WTC11 (cell line): Measurements from ENCODE around the gene BEGAIN. TPM values are rescaled to one million over a fixed set of nuclear protein-coding genes. Genes with fewer than 3 reads are reported as not detected.

Experiments
- ATAC-seq: fragments of 200-7000 bp; cut with Tn5 transposase; 2 replicates; pipeline ENCODE4 v1.10.0; 2021; ENCODE audit warnings: mild to moderate bottlenecking, moderate library complexity
- CTCF ChIA-PET: fragments of 300-600 bp; sonication (Branson Sonifier 250); formaldehyde crosslinking; loops from one replicate; lab custom pipeline; 2021; ENCODE audit warnings: antibody characterized with exemption; lab: Charles Lee
- POLR2A ChIA-PET: fragments of 350-600 bp; sonication (Branson Sonifier 250); formaldehyde crosslinking; loops from one replicate; lab custom pipeline; 2021; ENCODE audit warnings: antibody characterized with exemption; lab: Charles Lee
- DNase-seq: peaks from one replicate; pipeline ENCODE4 v3.0.0; 2021; ENCODE audit warnings: low spot score
- H3K27ac Mint-ChIP-seq: 2 replicates; pipeline ENCODE4 v1.8.0; 2021; ENCODE audit warnings: mixed read lengths
- H3K27me3 Mint-ChIP-seq: 2 replicates; pipeline ENCODE4 v1.8.0; 2021; ENCODE audit warnings: low read depth, mild to moderate bottlenecking, moderate library complexity, mixed read lengths
- H3K36me3 Mint-ChIP-seq: 2 replicates; pipeline ENCODE4 v1.8.0; 2021; ENCODE audit warnings: mixed read lengths
- H3K4me1 Mint-ChIP-seq: 2 replicates; pipeline ENCODE4 v1.8.0; 2022; ENCODE audit warnings: mixed read lengths
- H3K4me3 Mint-ChIP-seq: 2 replicates; pipeline ENCODE4 v1.8.0; 2021; ENCODE audit warnings: mild to moderate bottlenecking, moderate library complexity, mixed read lengths
- H3K9me3 Mint-ChIP-seq: 2 replicates; pipeline ENCODE4 v1.8.0; 2021; ENCODE audit warnings: mixed read lengths
- E2F4 ChIP-seq: sonication (generic); formaldehyde crosslinking; IDR thresholded peaks from 2 replicates; pipeline ENCODE4 v1.8.1; 2022; ENCODE audit warnings: low read depth, mild to moderate bottlenecking, moderate library complexity, missing genetic modification reagents, borderline replicate concordance
- E2F5 ChIP-seq: sonication (generic); formaldehyde crosslinking; IDR thresholded peaks from 2 replicates; pipeline ENCODE4 v1.8.1; 2022; ENCODE audit warnings: mild to moderate bottlenecking, moderate library complexity, missing genetic modification reagents
- ERG ChIP-seq: fragments of 250-450 bp; sonication (Bioruptor Pico); IDR thresholded peaks from 2 replicates; pipeline ENCODE4 v1.8.0; 2021; ENCODE audit warnings: mild to moderate bottlenecking
- FOXK1 ChIP-seq: sonication (generic); formaldehyde crosslinking; IDR thresholded peaks from 2 replicates; pipeline ENCODE4 v1.8.0; 2022; ENCODE audit warnings: mild to moderate bottlenecking, moderate library complexity, missing genetic modification reagents
- GABPB1 ChIP-seq: sonication (generic); formaldehyde crosslinking; IDR thresholded peaks from 2 replicates; pipeline ENCODE4 v1.8.1; 2023; ENCODE audit warnings: mild to moderate bottlenecking, missing genetic modification reagents
- IRF1 ChIP-seq: sonication (generic); formaldehyde crosslinking; IDR thresholded peaks from 2 replicates; pipeline ENCODE4 v1.8.0; 2023; ENCODE audit warnings: missing genetic modification reagents
- KAT7 ChIP-seq: sonication (generic); formaldehyde crosslinking; IDR thresholded peaks from 2 replicates; pipeline ENCODE4 v1.8.1; 2023; ENCODE audit warnings: missing genetic modification reagents, mild to moderate bottlenecking, borderline replicate concordance
- MAX ChIP-seq: sonication (generic); formaldehyde crosslinking; IDR thresholded peaks from 2 replicates; pipeline ENCODE4 v1.8.0; 2022; ENCODE audit warnings: mild to moderate bottlenecking, missing genetic modification reagents
- MXD4 ChIP-seq: fragments of 250-450 bp; sonication (Bioruptor Pico); IDR thresholded peaks from 2 replicates; pipeline ENCODE4 v1.8.0; 2021; ENCODE audit warnings: mild to moderate bottlenecking, moderate library complexity, borderline replicate concordance
- NFATC4 ChIP-seq: fragments of 250-450 bp; sonication (Bioruptor Pico); IDR thresholded peaks from 2 replicates; pipeline ENCODE4 v1.9.0; 2021; ENCODE audit warnings: mild to moderate bottlenecking
- NR3C1 ChIP-seq: sonication (generic); formaldehyde crosslinking; conservative IDR thresholded peaks from 2 replicates; pipeline ENCODE4 v1.8.1; 2023; ENCODE audit warnings: low read depth, mild to moderate bottlenecking, missing genetic modification reagents
- PRDM15 ChIP-seq: sonication (generic); formaldehyde crosslinking; IDR thresholded peaks from 2 replicates; pipeline ENCODE4 v1.8.0; 2022; ENCODE audit warnings: missing genetic modification reagents
- PRRX2 ChIP-seq: fragments of 250-450 bp; sonication (Bioruptor Pico); IDR thresholded peaks from 2 replicates; pipeline ENCODE4 v1.8.0; 2021; ENCODE audit warnings: mild to moderate bottlenecking
- RELA ChIP-seq: sonication (generic); formaldehyde crosslinking; IDR thresholded peaks from 2 replicates; pipeline ENCODE4 v1.8.1; 2022; ENCODE audit warnings: missing genetic modification reagents, mild to moderate bottlenecking, borderline replicate concordance
- SMAD4 ChIP-seq: sonication (generic); formaldehyde crosslinking; IDR thresholded peaks from 2 replicates; pipeline ENCODE4 v1.8.0; 2022; ENCODE audit warnings: mild to moderate bottlenecking, missing genetic modification reagents
- SOX15 ChIP-seq: fragments of 250-450 bp; sonication (Bioruptor Pico); IDR thresholded peaks from 2 replicates; pipeline ENCODE4 v1.9.0; 2021; ENCODE audit warnings: mild to moderate bottlenecking
- TP53 ChIP-seq: sonication (generic); formaldehyde crosslinking; IDR thresholded peaks from 2 replicates; pipeline ENCODE4 v1.8.1; 2023; ENCODE audit warnings: mild to moderate bottlenecking, missing genetic modification reagents
- USF1 ChIP-seq: sonication (generic); formaldehyde crosslinking; IDR thresholded peaks from 2 replicates; pipeline ENCODE4 v1.8.0; 2022; ENCODE audit warnings: mild to moderate bottlenecking, missing genetic modification reagents
- ZMAT4 ChIP-seq: fragments of 250-450 bp; sonication (Bioruptor Pico); IDR thresholded peaks from 2 replicates; pipeline ENCODE4 v1.9.0; 2021; ENCODE audit warnings: mild to moderate bottlenecking
- ZNF219 ChIP-seq: sonication (generic); formaldehyde crosslinking; IDR thresholded peaks from 2 replicates; pipeline ENCODE4 v1.8.0; 2023; ENCODE audit warnings: missing genetic modification reagents, mild to moderate bottlenecking, borderline replicate concordance
- ZNF263 ChIP-seq: sonication (generic); formaldehyde crosslinking; IDR thresholded peaks from 2 replicates; pipeline ENCODE4 v1.8.1; 2022; ENCODE audit warnings: low read depth, mild to moderate bottlenecking, moderate library complexity, missing genetic modification reagents
- ZNF423 ChIP-seq: fragments of 250-450 bp; sonication (Bioruptor Pico); IDR thresholded peaks from 2 replicates; pipeline ENCODE4 v2.1.2; 2022; ENCODE audit warnings: mild to moderate bottlenecking, moderate library complexity
- total RNA-seq: library from RNA; stranded (reverse); gene quantifications from 3 replicates; pipeline ENCODE4 v1.2.3, GENCODE V29; 2021

The BEGAIN gene
- total RNA-seq, 1 experiment from 2014 or later: 1.3 TPM

- TF ChIP-seq RELA (CRISPR knock-in tag) (no peak), ZNF423 (CRISPR knock-in tag) (no peak), MXD4 (no peak)
These were observed 44.5 kb downstream of the BEGAIN start (continued) for GRCh38 chr14:100542619-100543205.

- POLR2A ChIA-PET: no interaction called here
- Mint-ChIP-seq H3K4me3 (no peak overlapping the region), H3K36me3 (no peaks in the 10 kb centered on the region), H3K27me3 (peaks cover 2% of the 10 kb centered on the region), H3K4me1 (peaks cover 12% of the 10 kb centered on the region), H3K9me3 (no peaks in the 10 kb centered on the region), H3K27ac (no peak overlapping the region)
- CTCF ChIA-PET: interaction anchor here (0.9 to 4.5 kb wide), 9 partner anchors 14 to 111 kb away, joined by 3 to 56 read pairs (median 4); no protein-coding TSS in a partner anchor
- no peak for ATAC-seq
- DNase-seq: no peak
- no peak for TF ChIP-seq NFATC4
- TF ChIP-seq PRRX2: no peak
- TF ChIP-seq ZNF219 (CRISPR knock-in tag): no peak
- TF ChIP-seq ZMAT4: no peak
- TF ChIP-seq ERG (CRISPR knock-in tag): no peak
- TF ChIP-seq SMAD4: no peak
- TF ChIP-seq TP53 (CRISPR knock-in tag): no peak
- TF ChIP-seq USF1 (CRISPR knock-in tag): no peak
- TF ChIP-seq E2F5 (CRISPR knock-in tag): no peak
- TF ChIP-seq MAX (CRISPR knock-in tag): no peak
- TF ChIP-seq SOX15 (CRISPR knock-in tag): no peak
- TF ChIP-seq FOXK1 (CRISPR knock-in tag): no peak
These were observed 45.3 kb downstream of the BEGAIN start for GRCh38 chr14:100541621-100542560.

- POLR2A ChIA-PET: no interaction called here
- no peaks in the 10 kb centered on the region; the same call in 1 of the 2 replicates for H3K27me3 Mint-ChIP-seq
- TF ChIP-seq NR3C1 (CRISPR knock-in tag): no peak
- no peak for TF ChIP-seq ZNF263 (CRISPR knock-in tag)
- TF ChIP-seq GABPB1 (CRISPR knock-in tag): no peak
- no peak for TF ChIP-seq KAT7
- TF ChIP-seq PRDM15 (CRISPR knock-in tag): no peak
- TF ChIP-seq MXD4: no peak
- TF ChIP-seq IRF1: no peak
- TF ChIP-seq NFATC4: no peak
- TF ChIP-seq E2F4 (CRISPR knock-in tag): no peak
These were observed 46.1 kb downstream of the BEGAIN start for GRCh38 chr14:100540926-100541620.

More at GRCh38 chr14:100540926-100541620, 46.1 kb downstream of the BEGAIN start:
- ATAC-seq (no peak), DNase-seq (no peak)
- no peak overlapping the region for H3K27ac Mint-ChIP-seq
- CTCF ChIA-PET: interaction anchor here (0.9 to 4.5 kb wide), 18 partner anchors 15 to 124 kb away, joined by 3 to 56 read pairs (median 5); no protein-coding TSS in a partner anchor
- no peak overlapping the region for H3K4me3 Mint-ChIP-seq
- peaks cover 12% of the 10 kb centered on the region for H3K4me1 Mint-ChIP-seq
- no peaks in the 10 kb centered on the region for H3K9me3 Mint-ChIP-seq
- H3K36me3 Mint-ChIP-seq: no peaks in the 10 kb centered on the region
